A673 (cell line): ENCODE data around the gene CNIH2.

ENCODE experiments used
- CTCF ChIP-seq: fragments of 300-800, 200-600 bp; sonication (generic); conservative IDR thresholded peaks from 2 replicates; pipeline ENCODE4 v1.5.1; 2017; ENCODE audit warnings: low read depth, mild to moderate bottlenecking, antibody characterized with exemption, low read length, moderate library complexity, mixed read lengths
- EZH2 ChIP-seq: fragments of 200-600 bp; sonication (generic); IDR thresholded peaks from 2 replicates; pipeline ENCODE4 v1.6.1; 2017; ENCODE audit warnings: borderline replicate concordance, low read depth, mild to moderate bottlenecking, mixed read lengths, antibody characterized with exemption, low read length; ENCODE audit not compliant: poor library complexity, severe bottlenecking

GRCh38 chr11:66331542-66332370 is 53.8 kb downstream of the CNIH2 start:
- TF ChIP-seq CTCF, result no peak
- no peak for TF ChIP-seq EZH2
